ENCODE results near the gene C19orf47.

DNA sequence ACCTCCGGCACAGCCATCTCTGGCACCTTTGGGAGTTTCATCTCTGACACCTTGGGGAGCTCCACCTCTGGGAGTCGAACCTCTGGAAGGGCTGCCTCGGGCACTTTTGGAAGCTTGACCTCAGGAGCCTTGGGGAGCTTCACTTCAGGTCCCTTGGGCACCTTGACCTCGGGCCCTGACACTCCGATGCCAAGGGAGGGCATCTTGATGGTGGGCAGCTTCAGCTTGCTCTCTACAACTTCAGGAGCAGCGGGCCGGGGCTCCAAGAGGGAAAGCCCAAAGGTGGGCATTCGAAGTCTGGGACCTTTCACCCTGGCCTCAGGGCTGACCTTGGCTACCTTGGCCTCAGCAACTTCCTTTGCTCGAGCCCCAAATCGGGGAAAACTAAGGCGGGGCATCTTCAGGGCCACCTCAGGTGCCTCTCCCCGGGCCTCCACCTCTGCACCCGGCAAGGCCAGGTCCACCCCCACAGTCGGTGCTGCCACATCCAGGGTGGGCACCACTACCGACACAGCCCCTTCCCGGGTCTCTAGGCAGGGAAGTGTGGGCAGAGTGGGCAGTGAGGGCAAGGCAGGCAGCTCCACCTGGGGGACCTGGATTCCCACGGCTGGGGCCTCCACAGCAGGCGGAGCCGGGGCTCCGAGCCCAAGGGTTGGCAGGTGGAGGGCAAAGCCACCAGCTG is 48.8 kb upstream of the C19orf47 start:
- TF ChIP-seq CTCF (IDR thresholded peaks at IDR 0.05) (no peak), POLR2A (IDR thresholded peaks at IDR 0.05) (no peak)

All from esophagus squamous epithelium (tissue), 4 donors.